SIG-M5 treated with dmso at 0.1 percent for 504 hours (cell line): ENCODE measurements around the gene ACTMAP.

ENCODE experiments used
- DNase-seq: peaks from one replicate; lab custom pipeline; 2025; ENCODE audit not compliant: unreplicated experiment; lab: John Stamatoyannopoulos, UW

The ACTMAP gene

DNA sequence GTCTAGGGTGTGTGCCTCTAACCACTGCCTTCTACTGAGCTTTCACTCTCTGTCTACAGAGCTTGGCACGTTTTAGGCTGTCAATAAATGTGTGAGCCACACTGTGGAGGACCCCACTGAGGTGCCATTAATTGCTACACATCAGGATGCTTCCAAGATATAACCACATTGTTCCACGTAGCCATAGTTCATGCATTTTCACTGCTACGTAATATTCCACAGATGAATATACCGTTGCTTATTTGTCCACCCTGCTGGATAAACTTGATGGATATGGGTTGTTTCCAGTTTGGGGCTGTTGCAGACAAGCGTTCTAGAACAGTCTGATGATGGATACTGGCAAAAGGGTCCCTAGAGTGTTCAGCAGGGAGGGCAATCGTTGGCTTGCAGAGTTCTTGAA is 48.5 kb downstream of the ACTMAP start:
- DNase-seq = no peak

DNA sequence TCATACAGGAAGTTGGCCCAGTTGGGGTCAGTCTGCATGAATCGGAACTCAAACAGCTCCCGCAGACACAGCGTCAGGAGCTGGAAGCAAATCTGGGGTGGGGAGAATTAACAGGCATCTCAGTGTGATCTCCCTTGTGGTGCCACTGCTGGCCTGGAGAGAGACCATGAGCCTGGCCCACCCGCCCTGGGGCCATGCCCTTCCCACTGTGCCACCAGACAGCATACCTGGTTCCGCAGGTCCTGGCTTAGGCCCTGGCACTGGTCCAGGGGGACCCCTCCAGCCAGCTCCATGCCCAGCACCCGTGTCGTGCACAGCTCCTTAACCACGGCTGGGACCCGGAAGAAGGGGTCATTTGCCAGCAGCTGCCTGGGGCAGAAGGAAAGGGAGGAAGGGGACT is 50.2 kb downstream of the ACTMAP start:
- DNase-seq = no peak

DNA sequence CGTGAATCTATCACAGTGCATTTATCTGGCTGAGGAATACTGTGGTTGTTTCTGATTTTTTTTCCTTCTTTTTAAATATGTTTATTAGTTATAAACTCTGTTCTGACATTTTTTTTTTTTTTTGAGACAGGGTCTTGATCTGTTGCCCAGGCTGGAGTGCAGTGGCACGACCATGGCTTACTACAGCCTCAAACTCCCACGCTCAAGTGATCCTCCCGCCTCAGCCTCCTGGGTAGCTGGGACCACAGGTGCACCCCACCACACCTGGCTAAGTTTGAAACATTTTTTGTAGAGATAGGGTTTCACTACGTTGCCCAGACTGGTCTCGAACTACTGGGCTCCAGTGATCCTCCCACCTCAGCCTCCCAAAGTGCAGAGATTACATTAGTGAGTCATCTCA is 53.3 kb downstream of the ACTMAP start:
- no peak for DNase-seq

DNA sequence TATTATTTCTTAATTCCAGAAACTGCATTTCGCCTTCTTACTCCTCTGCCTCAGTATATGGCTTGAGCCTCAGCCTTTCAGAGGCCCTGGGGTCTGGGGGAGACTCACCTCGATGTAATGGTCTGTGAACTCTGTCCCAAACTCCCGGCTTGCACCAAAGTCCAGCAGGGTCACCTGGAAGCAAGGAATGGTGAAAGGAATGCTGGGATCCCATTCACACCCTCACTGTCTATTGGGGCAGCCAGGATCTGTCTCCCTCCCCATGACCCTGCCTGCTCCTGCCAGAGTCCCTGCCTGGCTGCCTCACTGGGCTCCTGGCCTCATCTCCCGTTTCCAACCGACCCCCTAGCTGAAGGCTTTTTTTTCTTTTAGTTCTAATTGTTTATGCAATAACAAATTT is 54.4 kb downstream of the ACTMAP start:
- DNase-seq = no peak

DNA sequence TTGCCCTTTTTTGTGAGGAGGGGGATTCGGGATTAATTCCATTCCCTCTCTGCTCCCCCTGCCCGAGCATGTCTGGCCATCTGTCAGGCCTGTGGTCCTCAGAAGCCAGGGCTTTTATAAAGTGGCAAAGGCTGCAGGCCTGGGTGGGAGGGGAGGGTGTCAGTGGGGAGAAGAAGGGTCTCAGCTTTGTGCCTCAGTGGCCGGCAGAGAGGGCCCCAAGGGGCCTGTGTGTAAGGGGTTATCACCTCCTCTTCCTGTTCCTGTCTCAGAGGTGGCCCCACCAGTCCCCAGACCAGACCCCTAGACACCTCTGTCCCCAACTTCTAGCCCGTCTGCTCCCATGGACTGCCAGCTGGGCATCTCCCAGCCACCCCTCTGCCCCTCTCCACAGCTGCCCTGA is 56.4 kb downstream of the ACTMAP start:
- no peak for DNase-seq

DNA sequence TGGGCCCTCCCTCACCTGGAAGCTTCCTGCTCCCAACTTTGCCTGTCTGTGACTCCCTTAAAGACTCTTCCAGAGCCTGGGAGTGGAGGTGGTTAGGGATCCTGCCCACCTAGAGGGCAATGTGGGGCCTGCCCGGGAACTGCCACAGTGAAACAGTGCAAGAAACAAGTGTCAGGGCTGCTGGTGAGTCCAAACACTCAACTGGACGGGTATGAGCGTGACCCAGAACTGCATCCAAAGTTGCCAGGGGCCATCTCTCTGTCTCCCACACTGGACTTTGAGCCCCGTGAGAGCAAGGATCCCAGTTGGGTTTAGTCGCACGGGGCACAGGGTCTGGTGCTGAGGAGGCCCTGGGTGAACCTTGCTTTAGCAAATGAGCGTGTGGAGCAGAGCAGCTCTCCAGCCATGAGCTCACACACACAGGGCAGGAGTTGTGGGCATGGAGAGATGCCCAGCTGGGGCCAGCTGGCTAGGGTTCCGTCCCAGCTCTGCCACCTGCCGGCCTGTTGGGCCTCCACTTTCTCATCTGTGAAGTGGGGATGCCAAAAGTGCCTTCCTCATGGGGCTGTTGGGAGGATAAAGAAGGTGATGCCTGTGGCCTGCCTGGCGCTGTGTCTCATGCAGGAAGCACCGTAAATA is 57.0 kb downstream of the ACTMAP start:
- DNase-seq = no peak

DNA sequence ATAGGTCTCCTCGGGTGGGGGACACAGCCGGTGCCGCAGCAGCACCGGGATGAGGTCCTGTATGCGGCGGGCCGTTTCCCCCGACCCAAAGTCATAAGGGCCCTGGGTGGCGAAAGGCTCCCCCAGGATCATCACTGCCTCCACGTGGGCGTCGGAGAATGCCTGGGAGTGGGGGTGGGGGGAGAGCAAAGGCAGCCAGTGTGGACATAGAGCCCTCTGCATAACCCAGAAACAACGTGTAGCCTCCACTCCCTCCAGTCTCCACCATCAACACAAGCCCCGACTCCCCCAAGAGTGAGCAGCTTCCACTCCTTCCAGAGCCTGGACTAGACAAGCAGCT is 58.1 kb downstream of the ACTMAP start:
- DNase-seq = no peak

DNA sequence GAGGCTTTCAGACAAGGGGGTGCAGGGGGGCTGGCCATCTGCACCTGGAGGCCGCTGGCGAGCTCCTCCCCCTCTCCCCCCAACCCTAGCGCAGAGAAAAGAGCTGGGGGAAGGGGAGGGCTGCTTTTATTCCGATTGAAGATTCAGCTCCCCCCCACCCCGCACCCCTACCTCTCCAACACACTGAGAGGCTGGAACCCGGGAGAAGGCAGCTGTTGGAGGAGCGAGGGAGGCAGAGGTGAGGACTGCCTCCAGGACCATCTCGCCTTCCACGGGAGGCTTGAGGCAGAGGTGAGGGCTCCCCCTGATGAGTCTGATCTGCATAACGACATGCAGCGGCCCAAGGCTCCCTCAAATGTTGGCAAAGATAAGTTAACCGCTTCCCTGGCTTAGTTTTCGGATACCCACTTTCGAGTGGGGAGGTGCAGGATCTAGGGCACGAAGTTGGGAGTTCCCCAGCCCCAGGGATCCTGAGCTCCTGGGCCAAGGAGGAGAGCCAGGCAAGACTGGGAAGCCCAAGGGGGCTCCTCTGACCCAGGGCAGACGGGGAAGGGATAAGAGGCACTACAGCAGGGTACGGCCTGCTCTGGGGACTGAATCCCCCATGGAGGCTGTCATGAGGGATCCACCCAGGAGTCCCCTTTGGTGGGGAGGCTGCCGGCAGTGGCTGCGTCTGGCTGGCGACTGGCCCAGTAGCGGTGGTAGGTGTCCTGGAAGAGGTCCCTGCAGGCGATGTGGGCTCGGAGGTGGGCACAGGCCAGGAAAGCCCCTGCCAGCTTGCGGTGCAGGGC is 58.7 kb downstream of the ACTMAP start:
- no peak for DNase-seq
